Measurements from ENCODE around the gene MET. TPM values are rescaled to one million over a fixed set of nuclear protein-coding genes. Genes with fewer than 3 reads are reported as not detected.

MET gene
- total RNA-seq, 1 experiment from 2014 or later = 242 TPM

- H3K27ac Mint-ChIP-seq (ENCODE audit: unreplicated experiment) = peak overlapping the region; percentile 28
- H3K4me1 Mint-ChIP-seq (ENCODE audit: low read depth, unreplicated experiment) = peaks cover 76% of the 10 kb centered on the region
- DNase-seq = no peak
- TF ChIP-seq CTCF (IDR thresholded peaks at IDR 0.05; ENCODE audit: unreplicated experiment) = no peak
- intact Hi-C loops (cut with micrococcal nuclease; ENCODE audit: unreplicated experiment) = loop anchor here (5.0 kb wide), 1 partner anchor 73 kb away; no protein-coding TSS in a partner anchor
- H3K27me3 Mint-ChIP-seq (ENCODE audit: unreplicated experiment) = no peaks in the 10 kb centered on the region
- H3K36me3 Mint-ChIP-seq (ENCODE audit: insufficient read depth, unreplicated experiment) = peaks cover 63% of the 10 kb centered on the region
- CTCF ChIA-PET = interaction anchor here (0.9 kb wide), 1 partner anchor 40 kb away, joined by 3 read pairs; no protein-coding TSS in a partner anchor
- no TSS peak for BruUV-seq (replicated peaks)
- no peaks in the 10 kb centered on the region for H3K9me3 Mint-ChIP-seq (ENCODE audit: low read depth, unreplicated experiment)
- H3K4me3 Mint-ChIP-seq (ENCODE audit: low read depth, unreplicated experiment) = peak overlapping the region; percentile 38
Measured at GRCh38 chr7:116704650-116705228, 32.7 kb downstream of the MET start.

- intact Hi-C loops (cut with micrococcal nuclease; ENCODE audit: unreplicated experiment) = loop anchor here (5.0 kb wide), 1 partner anchor 72 kb away; no protein-coding TSS in a partner anchor
- Mint-ChIP-seq H3K27ac (ENCODE audit: unreplicated experiment) (no peak overlapping the region), H3K4me3 (ENCODE audit: low read depth, unreplicated experiment) (no peak overlapping the region), H3K27me3 (ENCODE audit: unreplicated experiment) (no peaks in the 10 kb centered on the region), H3K4me1 (ENCODE audit: low read depth, unreplicated experiment) (peaks cover 80% of the 10 kb centered on the region), H3K36me3 (ENCODE audit: insufficient read depth, unreplicated experiment) (peaks cover 59% of the 10 kb centered on the region), H3K9me3 (ENCODE audit: low read depth, unreplicated experiment) (no peaks in the 10 kb centered on the region)
- CTCF ChIA-PET = interaction anchor here (0.9 kb wide), 1 partner anchor 41 kb away, joined by 3 read pairs; no protein-coding TSS in a partner anchor
- DNase-seq = no peak
- no peak for TF ChIP-seq CTCF (IDR thresholded peaks at IDR 0.05; ENCODE audit: unreplicated experiment)
- no TSS peak for BruUV-seq (replicated peaks)
Measured at GRCh38 chr7:116705419-116705818, 33.4 kb downstream of the MET start.

- Mint-ChIP-seq H3K4me1 (ENCODE audit: low read depth, unreplicated experiment) (peaks cover 82% of the 10 kb centered on the region), H3K9me3 (ENCODE audit: low read depth, unreplicated experiment) (no peaks in the 10 kb centered on the region), H3K4me3 (ENCODE audit: low read depth, unreplicated experiment) (peak overlapping the region; percentile 55), H3K27me3 (ENCODE audit: unreplicated experiment) (no peaks in the 10 kb centered on the region), H3K36me3 (ENCODE audit: insufficient read depth, unreplicated experiment) (peaks cover 67% of the 10 kb centered on the region), H3K27ac (ENCODE audit: unreplicated experiment) (peak overlapping the region; percentile 82)
- peak; percentile 45 for DNase-seq
- CTCF ChIA-PET = interaction anchor here (0.7 kb wide), 1 partner anchor 26 kb away, joined by 4 read pairs; no protein-coding TSS in a partner anchor
- no TSS peak for BruUV-seq (replicated peaks)
- TF ChIP-seq CTCF (IDR thresholded peaks at IDR 0.05; ENCODE audit: unreplicated experiment) = no peak
- intact Hi-C loops (cut with micrococcal nuclease; ENCODE audit: unreplicated experiment) = loop anchor here (2.0 to 5.0 kb wide), 3 partner anchors 14 to 71 kb away; partner anchors contain the start of gene MET
Measured at GRCh38 chr7:116706668-116707126, 34.7 kb downstream of the MET start.

GRCh38 chr7:116707289-116707688, 35.3 kb downstream of the MET start:
- DNase-seq = no peak
- intact Hi-C loops (cut with micrococcal nuclease; ENCODE audit: unreplicated experiment) = loop anchor here (2.0 to 5.0 kb wide), 3 partner anchors 14 to 70 kb away; partner anchors contain the start of gene MET
- H3K27me3 Mint-ChIP-seq (ENCODE audit: unreplicated experiment) = no peaks in the 10 kb centered on the region
- TF ChIP-seq CTCF (IDR thresholded peaks at IDR 0.05; ENCODE audit: unreplicated experiment) = no peak
- H3K27ac Mint-ChIP-seq (ENCODE audit: unreplicated experiment) = peak overlapping the region; percentile 82
- H3K4me1 Mint-ChIP-seq (ENCODE audit: low read depth, unreplicated experiment) = peaks cover 82% of the 10 kb centered on the region
- H3K36me3 Mint-ChIP-seq (ENCODE audit: insufficient read depth, unreplicated experiment) = peaks cover 68% of the 10 kb centered on the region
- H3K9me3 Mint-ChIP-seq (ENCODE audit: low read depth, unreplicated experiment) = no peaks in the 10 kb centered on the region
- CTCF ChIA-PET = interaction anchor here (1.1 kb wide), 1 partner anchor 34 kb away, joined by 6 read pairs; the partner anchor contains the start of gene MET
- peak overlapping the region; percentile 55 for H3K4me3 Mint-ChIP-seq (ENCODE audit: low read depth, unreplicated experiment)
- BruUV-seq (replicated peaks) = TSS peak; percentile 1

Measured in Calu3 (cell line).